Subcutaneous abdominal adipose tissue (tissue), 5 donors: ENCODE measurements around the gene TMEM94.
"Not testable (repeated sequence)": the region's sequence is repeated elsewhere in the genome, so short reads cannot be mapped to it uniquely, and the experiment has no call there.

ENCODE experiments used
- H3K27ac ChIP-seq: one replicate; pipeline ENCODE4 v1.7.0; 2013; ENCODE audit warnings: low read depth, mild to moderate bottlenecking, inconsistent platforms, low read length, moderate library complexity
- H3K27me3 ChIP-seq, 5 donors: one replicate each; pipeline ENCODE4 v1.7.0; 2013; ENCODE audit warnings: low read length in 5 of 5, inconsistent platforms in 1 of 5; ENCODE audit not compliant: control insufficient read depth in 5 of 5, insufficient read depth in 4 of 5
- H3K36me3 ChIP-seq, 5 donors: one replicate each; pipeline ENCODE4 v1.7.0; 2013; ENCODE audit warnings: low read length in 5 of 5; ENCODE audit not compliant: control insufficient read depth in 5 of 5, insufficient read depth in 5 of 5
- H3K4me1 ChIP-seq, 5 donors: one replicate each; pipeline ENCODE4 v1.7.0; 2013; ENCODE audit warnings: low read length in 5 of 5, mild to moderate bottlenecking in 3 of 5, moderate library complexity in 1 of 5; ENCODE audit not compliant: control insufficient read depth in 5 of 5, insufficient read depth in 5 of 5
- H3K4me3 ChIP-seq, 5 donors: one replicate each; pipeline ENCODE4 v1.7.0; 2013; ENCODE audit warnings: low read length in 5 of 5, low read depth in 1 of 5
- H3K9ac ChIP-seq, 5 donors: one replicate each; pipeline ENCODE4 v1.7.0; 2013; ENCODE audit warnings: low read length in 5 of 5, mild to moderate bottlenecking in 4 of 5, moderate library complexity in 3 of 5
- H3K9me3 ChIP-seq, 5 donors: one replicate each; pipeline ENCODE4 v1.7.0; 2013; ENCODE audit warnings: low read length in 5 of 5; ENCODE audit not compliant: control insufficient read depth in 5 of 5
- donor health status: healthy.
- donor health status: healthy.
- donor health status: healthy.
- donor health status: healthy.
- donor health status: healthy.

The TMEM94 gene

DNA sequence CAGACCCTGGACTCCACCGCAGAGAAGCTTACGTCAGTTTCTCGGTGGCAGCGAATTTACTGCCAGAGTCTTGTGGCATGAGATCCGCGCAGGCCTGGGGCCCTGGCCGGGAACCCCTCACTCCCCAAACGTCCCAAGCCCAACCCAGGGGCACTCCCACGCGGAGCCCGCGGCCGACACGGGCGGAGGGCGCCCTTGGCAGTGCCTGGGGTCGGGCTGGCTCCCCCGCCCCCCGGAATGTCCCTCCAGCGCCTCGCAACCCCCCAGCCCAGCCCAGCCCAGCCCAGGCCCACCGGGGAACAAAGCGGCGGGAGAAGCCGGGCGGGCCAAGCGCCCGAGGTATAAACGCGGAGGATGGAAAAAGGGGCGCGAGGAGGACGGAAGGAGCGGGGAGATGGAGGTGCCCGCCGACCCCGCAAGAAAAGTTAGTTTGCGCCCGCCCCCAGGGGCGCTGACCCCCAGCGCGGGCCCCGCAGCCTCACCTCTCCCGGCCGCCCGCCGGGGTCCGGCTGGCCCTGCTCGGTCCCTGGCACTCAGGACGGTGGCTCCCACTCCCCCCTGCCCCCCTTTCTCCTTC is 58.6 kb downstream of the TMEM94 start:
- Histone ChIP-seq H3K9me3 (no peaks in the 10 kb centered on the region), H3K4me3 (peak overlapping the region; percentile 78 to 92 (median 81)), H3K36me3 (peaks cover 0 to 19% (median 9%) of the 10 kb centered on the region in 5 donors), H3K27ac (peak overlapping the region; percentile 79), H3K9ac (peak overlapping the region; percentile 63 to 93 (median 85)), H3K4me1 (peaks cover 5 to 70% (median 55%) of the 10 kb centered on the region in 5 donors), H3K27me3 (no peaks in the 10 kb centered on the region)

DNA sequence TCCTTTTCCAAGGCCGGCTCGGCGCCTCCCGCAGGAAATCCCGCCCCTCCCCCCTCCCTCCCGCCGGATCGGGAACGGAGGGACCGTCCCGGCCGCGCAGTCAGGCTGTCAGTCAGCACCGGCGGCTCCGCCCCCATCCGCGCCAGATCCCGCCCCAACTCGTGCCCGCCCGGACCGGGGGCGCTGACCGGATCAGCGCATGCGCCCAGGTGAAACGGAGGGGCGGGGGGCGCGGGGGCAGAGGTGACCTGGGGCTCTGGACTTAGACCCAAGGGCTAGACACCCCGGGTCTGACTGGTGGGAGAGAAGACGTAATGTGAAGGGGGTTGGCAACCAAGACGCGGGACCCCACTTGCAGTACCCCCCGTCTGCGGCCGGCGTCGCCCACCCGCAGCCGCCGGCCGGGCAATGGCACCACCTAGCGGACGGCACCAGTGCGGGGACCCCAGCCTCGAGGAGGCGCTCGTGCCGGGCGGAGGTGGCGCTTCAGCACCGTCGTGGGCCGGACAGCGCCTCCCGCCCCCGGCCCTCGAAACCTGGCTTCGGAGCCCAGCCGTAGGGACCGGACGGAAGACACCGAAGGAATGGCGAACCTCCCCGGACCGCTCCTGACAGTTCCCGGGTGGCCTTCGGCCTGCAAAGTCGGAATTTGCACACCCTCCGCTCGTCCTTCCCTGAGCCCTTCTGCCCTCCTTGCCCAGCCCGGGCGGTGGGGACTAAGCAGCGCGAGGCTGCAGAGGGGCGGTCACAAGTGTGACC is 59.2 kb downstream of the TMEM94 start, which contains the start of gene CASKIN2:
TSS of gene CASKIN2 (minus strand) at position 42 of the 759 bp plus-strand sequence. CDS start 1,733 bp downstream, outside the sequence.
- H3K36me3 ChIP-seq, result peaks cover 0 to 17% (median 9%) of the 10 kb centered on the region in 5 donors
- peak within 1 kb of the TSS; percentile 78 to 92 (median 81) for H3K4me3 ChIP-seq
- H3K9me3 ChIP-seq, result no peaks in the 10 kb centered on the region
- H3K27ac ChIP-seq, result peak within 1 kb of the TSS; percentile 79
- no peaks in the 10 kb centered on the region for H3K27me3 ChIP-seq
- H3K9ac ChIP-seq, result peak within 1 kb of the TSS; percentile 63 to 93 (median 85)
- H3K4me1 ChIP-seq, result peaks cover 5 to 65% (median 54%) of the 10 kb centered on the region in 5 donors

DNA sequence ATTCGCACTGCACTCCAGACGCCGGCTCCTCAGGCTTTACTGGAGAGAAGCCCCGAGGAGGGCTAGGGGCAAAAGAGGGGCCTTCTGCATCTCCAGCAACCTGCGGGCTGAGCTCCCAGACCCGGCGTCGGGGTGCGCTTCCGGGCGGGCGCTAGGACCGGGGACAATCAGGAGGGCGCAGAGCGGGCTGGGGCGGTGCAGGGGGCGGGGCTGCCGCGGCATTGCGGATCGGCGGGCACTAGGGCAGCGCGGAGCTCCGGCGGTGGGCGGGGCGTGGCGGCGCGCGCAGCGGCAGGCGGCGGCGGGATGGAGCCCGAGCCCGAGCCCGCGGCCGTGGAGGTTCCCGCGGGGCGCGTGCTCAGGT is 59.8 kb downstream of the TMEM94 start, which contains the start of gene TSEN54:
TSS of gene TSEN54 (plus strand) at position 274 of the 364 bp plus-strand sequence. CDS start at position 307, 33 bp downstream.
- H3K4me3 ChIP-seq, result peak within 1 kb of the TSS; percentile 72 to 92 (median 81)
- H3K4me1 ChIP-seq, result peaks cover 5 to 59% (median 49%) of the 10 kb centered on the region in 5 donors
- H3K9me3 ChIP-seq, result no peaks in the 10 kb centered on the region
- peaks cover 0 to 17% (median 7%) of the 10 kb centered on the region in 5 donors for H3K36me3 ChIP-seq
- H3K27me3 ChIP-seq, result no peaks in the 10 kb centered on the region
- H3K27ac ChIP-seq, result peak within 1 kb of the TSS; percentile 79
- peak within 1 kb of the TSS; percentile 28 to 93 (median 66) for H3K9ac ChIP-seq

DNA sequence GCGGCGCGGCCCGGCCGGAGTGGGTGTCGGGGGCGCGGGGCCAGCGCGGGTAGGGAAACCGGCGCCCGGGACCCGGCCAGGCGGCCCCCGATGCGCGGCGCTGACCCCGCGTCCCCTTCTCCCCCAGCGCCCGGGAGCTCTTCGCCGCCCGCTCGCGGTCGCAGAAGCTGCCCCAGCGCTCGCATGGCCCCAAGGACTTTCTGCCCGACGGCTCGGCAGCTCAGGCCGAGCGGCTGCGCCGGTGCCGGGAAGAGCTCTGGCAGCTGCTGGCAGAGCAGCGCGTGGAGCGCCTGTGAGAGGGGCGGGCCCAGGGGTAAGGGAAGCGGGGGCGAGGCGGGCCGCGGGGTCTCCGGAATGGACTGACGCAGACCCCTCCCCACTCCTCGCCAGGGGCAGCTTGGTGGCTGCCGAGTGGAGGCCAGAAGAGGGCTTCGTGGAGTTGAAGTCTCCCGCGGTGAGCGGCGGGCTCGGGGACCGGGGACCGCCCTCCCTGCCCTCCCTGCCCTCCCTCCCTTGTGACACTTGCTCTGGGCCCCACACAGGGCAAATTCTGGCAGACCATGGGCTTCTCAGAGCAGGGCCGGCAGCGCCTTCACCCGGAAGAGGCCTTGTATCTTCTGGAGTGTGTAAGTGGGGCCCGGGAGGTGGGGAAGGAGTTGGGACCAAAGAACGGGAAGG is 60.3 kb downstream of the TMEM94 start:
- peak overlapping the region; percentile 64 to 83 (median 72) for H3K4me3 ChIP-seq
- peaks cover 5 to 54% (median 44%) of the 10 kb centered on the region in 5 donors for H3K4me1 ChIP-seq
- no peaks in the 10 kb centered on the region for H3K9me3 ChIP-seq
- no peaks in the 10 kb centered on the region for H3K27me3 ChIP-seq
- peak overlapping the region; percentile 28 to 71 (median 61) for H3K9ac ChIP-seq
- no peak overlapping the region for H3K27ac ChIP-seq
- H3K36me3 ChIP-seq, result peaks cover 0 to 22% (median 7%) of the 10 kb centered on the region in 5 donors

DNA sequence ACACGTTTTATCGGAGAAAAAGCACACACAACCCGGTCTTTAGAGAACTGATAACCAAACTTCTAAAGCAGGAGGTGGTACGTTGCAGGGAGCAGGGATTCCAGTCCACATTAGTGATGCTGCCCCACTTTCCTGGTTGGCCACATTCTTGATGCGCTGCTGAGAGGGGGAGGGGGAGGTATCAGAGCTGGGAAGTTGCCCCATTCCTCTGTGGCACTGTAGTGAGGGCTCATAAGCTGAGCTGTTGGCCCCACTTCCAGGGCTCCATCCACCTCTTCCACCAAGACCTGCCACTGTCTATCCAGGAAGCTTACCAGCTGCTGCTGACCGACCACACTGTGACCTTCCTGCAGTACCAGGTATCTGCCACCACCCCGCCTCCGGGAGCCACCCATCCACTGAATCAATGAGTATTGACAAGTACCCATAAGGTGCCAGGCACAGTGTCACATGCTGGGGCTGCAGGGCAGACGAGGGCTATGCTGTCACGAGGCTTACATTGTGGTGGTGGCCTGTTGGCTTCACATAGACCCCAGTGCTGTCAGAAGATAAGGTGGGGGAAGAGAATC is 60.9 kb downstream of the TMEM94 start:
- H3K4me1 ChIP-seq, result peaks cover 5 to 48% (median 38%) of the 10 kb centered on the region in 5 donors
- H3K27me3 ChIP-seq, result no peaks in the 10 kb centered on the region
- H3K4me3 ChIP-seq, result peak overlapping the region; percentile 64 to 83 (median 72)
- peaks cover 0 to 28% (median 11%) of the 10 kb centered on the region in 5 donors for H3K36me3 ChIP-seq
- no peak overlapping the region for H3K27ac ChIP-seq
- H3K9ac ChIP-seq, result peak overlapping the region; percentile 28 to 71 (median 61)
- H3K9me3 ChIP-seq, result no peaks in the 10 kb centered on the region

DNA sequence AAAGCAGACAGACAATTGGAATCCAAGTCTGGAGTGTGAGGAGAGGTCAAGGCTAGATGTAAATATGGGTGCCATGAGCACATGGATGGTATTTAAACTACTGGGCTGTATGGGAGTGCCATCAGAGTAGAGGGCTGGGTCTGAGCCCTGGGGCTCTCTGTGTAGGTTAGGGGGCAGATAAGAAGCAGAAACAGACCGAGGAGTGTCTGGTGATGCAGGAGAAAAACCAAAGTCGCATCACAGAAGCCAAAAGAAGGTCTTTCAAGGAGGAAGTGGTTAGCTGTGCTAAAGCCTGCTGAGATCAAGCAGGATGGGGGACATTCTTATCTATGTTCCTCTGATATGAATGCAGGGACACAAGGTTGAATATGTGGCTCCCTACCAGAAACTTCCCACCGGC is 61.8 kb downstream of the TMEM94 start:
- Histone ChIP-seq H3K36me3 (peaks cover 0 to 24% (median 13%) of the 10 kb centered on the region in 5 donors), H3K4me3 (no peak overlapping the region), H3K27ac (no peak overlapping the region), H3K27me3 (no peaks in the 10 kb centered on the region), H3K4me1 (peaks cover 5 to 40% (median 35%) of the 10 kb centered on the region in 5 donors), H3K9ac (no peak overlapping the region), H3K9me3 (no peaks in the 10 kb centered on the region)

DNA sequence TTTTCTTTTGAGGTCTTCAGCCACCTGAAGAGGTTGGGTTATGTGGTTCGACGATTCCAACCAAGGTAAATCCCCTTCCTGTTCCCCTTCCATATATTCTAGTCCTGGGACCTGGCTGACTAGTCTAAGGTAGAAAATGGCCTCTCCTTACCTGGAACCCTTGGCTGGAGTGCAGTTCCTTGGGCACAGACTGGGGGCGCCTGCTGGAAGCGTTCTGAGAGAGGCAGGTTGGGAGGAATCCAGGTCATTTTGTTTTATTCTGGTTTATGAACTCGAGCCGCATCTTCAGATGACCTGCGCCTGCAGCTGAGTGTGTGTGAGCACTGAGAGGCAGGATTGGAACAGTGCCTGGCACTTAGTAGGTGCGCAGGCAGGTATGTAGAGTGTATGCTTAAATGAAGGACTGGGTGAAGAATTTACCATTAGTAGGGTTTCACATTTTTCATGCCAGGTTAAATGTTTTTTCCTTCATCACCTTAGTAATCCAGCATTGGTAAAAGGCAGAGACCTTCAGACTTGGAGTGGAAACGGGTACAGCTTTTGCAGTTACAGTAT is 62.6 kb downstream of the TMEM94 start:
- Histone ChIP-seq H3K4me3 (no peak overlapping the region), H3K9me3 (no peaks in the 10 kb centered on the region), H3K36me3 (peaks cover 0 to 18% (median 9%) of the 10 kb centered on the region in 5 donors), H3K4me1 (peaks cover 2 to 32% (median 31%) of the 10 kb centered on the region in 5 donors), H3K27me3 (no peaks in the 10 kb centered on the region), H3K27ac (no peak overlapping the region), H3K9ac (no peak overlapping the region)

DNA sequence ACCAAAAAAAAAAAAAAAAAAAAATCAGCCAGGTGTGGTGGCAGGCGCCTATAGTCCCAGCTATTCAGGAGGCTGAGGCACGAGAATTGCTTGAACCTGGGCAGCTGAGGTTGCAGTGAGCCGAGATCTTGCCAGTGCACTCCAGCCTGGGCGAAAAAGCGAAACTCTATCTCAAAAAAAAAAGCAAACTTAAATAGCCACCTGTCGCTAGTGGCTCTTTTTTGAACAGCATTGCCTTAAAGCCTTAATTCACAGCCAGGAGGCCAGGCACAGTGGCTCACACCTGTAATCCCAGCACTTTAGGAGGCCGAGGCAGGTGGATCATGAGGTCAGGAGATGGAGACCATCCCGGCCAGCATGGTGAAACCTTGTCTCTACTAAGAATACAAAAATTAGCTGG is 64.0 kb downstream of the TMEM94 start:
- H3K27me3 ChIP-seq, H3K4me3 ChIP-seq, H3K9me3 ChIP-seq, H3K9ac ChIP-seq, H3K27ac ChIP-seq: not testable (repeated sequence)
- Histone ChIP-seq H3K4me1 (peaks cover 0 to 31% (median 24%) of the 10 kb centered on the region in 5 donors), H3K36me3 (peaks cover 0 to 18% (median 9%) of the 10 kb centered on the region in 5 donors)

DNA sequence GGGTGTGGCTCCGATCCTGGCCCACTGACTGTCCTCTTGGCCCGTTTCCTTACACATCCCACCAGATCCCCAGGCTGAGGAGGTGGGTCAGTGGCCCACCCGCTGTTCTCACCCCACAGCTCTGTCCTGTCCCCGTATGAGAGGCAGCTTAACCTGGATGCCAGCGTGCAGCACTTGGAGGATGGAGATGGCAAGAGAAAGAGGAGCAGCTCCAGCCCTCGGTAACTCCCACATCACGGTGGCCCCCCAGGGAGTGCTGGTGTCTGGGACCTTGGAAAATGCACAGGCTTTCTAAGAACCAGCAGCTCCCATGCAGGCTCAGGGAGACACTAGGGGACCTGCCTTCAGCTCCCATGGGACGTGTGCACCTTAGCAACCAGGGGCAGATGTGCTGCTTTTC is 64.9 kb downstream of the TMEM94 start:
- Histone ChIP-seq H3K9me3 (no peaks in the 10 kb centered on the region), H3K27me3 (no peaks in the 10 kb centered on the region), H3K4me3 (no peak overlapping the region), H3K9ac (no peak overlapping the region), H3K27ac (no peak overlapping the region), H3K36me3 (peaks cover 0 to 18% (median 9%) of the 10 kb centered on the region in 5 donors), H3K4me1 (peaks cover 0 to 30% (median 23%) of the 10 kb centered on the region in 5 donors)
